HFFc6 (cell line): ENCODE measurements around the gene CEP89. TPM values are rescaled to one million over a fixed set of nuclear protein-coding genes. Genes with fewer than 3 reads are reported as not detected.
"Not testable (repeated sequence)": the region's sequence is repeated elsewhere in the genome, so short reads cannot be mapped to it uniquely, and the experiment has no call there.

ENCODE experiments used
- DNase-seq: peaks from one replicate; pipeline ENCODE4 v3.0.0-alpha.2; 2018
- H3K27ac Mint-ChIP-seq: 2 replicates; pipeline ENCODE4 v1.8.0; 2020; ENCODE audit warnings: mild to moderate bottlenecking, mixed read lengths
- H3K27me3 Mint-ChIP-seq: 2 replicates; pipeline ENCODE4 v1.8.0; 2021; ENCODE audit warnings: mild to moderate bottlenecking, moderate library complexity, mixed read lengths; ENCODE audit not compliant: insufficient read depth
- H3K36me3 Mint-ChIP-seq: 2 replicates; pipeline ENCODE4 v1.8.0; 2021; ENCODE audit warnings: low read depth, mixed read lengths
- H3K4me1 Mint-ChIP-seq: 2 replicates; pipeline ENCODE4 v1.8.0; 2020; ENCODE audit warnings: low read depth, mixed read lengths
- H3K4me3 Mint-ChIP-seq: 2 replicates; pipeline ENCODE4 v1.8.0; 2020; ENCODE audit warnings: mild to moderate bottlenecking, moderate library complexity, mixed read lengths
- H3K9me3 Mint-ChIP-seq: 2 replicates; pipeline ENCODE4 v1.8.0; 2020; ENCODE audit warnings: mild to moderate bottlenecking, mixed read lengths
- total RNA-seq, 6 experiments: library from RNA; stranded (reverse); fragmentation: NEBNext Ultra II Directional; extraction: Animal tissue kit (Norgen Biotek cat#: 25700); gene quantifications; 2 replicates in 1 of 6; 3 replicates in 5 of 6; pipeline ENCODE4 v1.2.3, GENCODE V29; 2021
- TF ChIP-seq, protein P1 (sequence below): fragments of 200-600 bp; sonication (generic); IDR thresholded peaks from 2 replicates; pipeline ENCODE4 v1.5.0; 2021; ENCODE audit warnings: antibody characterized with exemption, mild to moderate bottlenecking

Gene CEP89
- total RNA-seq, 6 experiments from 2014 or later: 27.3 to 32.1 (median 30.9) TPM

DNA sequence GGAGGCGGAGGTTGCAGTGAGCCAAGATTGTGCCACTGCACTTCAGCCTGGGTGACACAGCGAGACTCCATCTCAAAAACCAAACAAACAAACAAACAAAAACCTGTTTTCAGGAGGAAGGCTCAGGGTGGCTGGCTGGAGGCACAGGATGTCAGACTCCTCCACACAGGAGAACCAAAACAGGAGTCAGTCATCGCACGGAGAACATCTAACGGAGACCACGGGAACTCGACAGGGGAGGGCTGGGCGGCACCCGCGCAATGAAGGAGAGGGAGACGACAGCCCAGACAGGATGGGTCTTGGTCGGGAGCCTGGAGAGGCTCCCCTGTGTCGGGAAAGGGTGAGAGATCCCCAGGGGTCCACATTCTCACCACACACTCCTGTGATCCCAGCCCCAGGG, 81.4 kb downstream of the CEP89 start:
- DNase-seq: no peak
- H3K36me3 Mint-ChIP-seq: peaks cover 46% of the 10 kb centered on the region
- no peak overlapping the region for H3K27ac Mint-ChIP-seq
- peaks cover 25% of the 10 kb centered on the region for H3K9me3 Mint-ChIP-seq
- TF ChIP-seq, protein P1, sequence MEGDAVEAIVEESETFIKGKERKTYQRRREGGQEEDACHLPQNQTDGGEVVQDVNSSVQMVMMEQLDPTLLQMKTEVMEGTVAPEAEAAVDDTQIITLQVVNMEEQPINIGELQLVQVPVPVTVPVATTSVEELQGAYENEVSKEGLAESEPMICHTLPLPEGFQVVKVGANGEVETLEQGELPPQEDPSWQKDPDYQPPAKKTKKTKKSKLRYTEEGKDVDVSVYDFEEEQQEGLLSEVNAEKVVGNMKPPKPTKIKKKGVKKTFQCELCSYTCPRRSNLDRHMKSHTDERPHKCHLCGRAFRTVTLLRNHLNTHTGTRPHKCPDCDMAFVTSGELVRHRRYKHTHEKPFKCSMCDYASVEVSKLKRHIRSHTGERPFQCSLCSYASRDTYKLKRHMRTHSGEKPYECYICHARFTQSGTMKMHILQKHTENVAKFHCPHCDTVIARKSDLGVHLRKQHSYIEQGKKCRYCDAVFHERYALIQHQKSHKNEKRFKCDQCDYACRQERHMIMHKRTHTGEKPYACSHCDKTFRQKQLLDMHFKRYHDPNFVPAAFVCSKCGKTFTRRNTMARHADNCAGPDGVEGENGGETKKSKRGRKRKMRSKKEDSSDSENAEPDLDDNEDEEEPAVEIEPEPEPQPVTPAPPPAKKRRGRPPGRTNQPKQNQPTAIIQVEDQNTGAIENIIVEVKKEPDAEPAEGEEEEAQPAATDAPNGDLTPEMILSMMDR: no peak
- H3K4me3 Mint-ChIP-seq: no peak overlapping the region
- peaks cover 1% of the 10 kb centered on the region; the same call in 1 of the 2 replicates for H3K27me3 Mint-ChIP-seq
- H3K4me1 Mint-ChIP-seq: no peaks in the 10 kb centered on the region

DNA sequence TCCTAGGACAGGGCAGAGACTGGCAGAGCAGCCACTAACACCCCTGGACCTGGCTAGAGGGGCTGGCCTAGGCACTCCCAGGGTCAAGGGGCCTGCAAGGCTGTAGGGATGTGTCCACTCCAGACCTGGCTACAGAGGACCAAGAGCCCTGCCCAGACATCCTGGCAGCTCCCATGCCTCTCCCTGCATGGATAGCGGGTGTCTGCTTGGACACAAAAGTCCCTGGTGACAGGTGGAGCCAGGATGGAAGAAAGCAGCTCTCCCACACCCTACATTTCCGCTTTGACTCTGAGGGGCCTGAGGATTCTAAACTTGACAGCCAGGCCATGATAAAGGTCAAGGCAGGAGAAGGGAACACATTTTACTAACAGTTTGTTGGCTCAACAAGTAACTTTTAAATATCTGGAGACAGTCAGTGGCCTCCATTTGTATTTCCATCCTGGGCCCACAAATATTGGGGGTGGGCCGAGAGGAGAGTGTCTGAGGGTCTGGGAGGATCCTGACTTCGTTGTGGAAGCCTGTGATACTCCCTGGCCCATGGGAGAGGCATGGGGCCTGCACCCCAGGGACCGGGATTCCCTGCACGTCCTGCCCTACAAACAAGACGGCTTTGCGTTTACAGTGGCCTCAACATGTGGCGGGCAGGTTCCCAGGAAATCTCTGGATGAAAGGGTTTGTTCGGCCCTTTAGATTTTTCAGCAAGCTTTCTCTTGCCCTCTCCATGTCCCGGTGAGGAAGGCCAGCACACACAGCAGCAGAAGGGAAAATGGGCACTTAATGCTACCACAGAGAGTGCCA, 82.4 kb downstream of the CEP89 start:
- no peak overlapping the region for H3K27ac Mint-ChIP-seq
- no peaks in the 10 kb centered on the region for H3K4me1 Mint-ChIP-seq
- peaks cover 36% of the 10 kb centered on the region for H3K36me3 Mint-ChIP-seq
- H3K27me3 Mint-ChIP-seq: peaks cover 1% of the 10 kb centered on the region; the same call in 1 of the 2 replicates
- no peak overlapping the region for H3K4me3 Mint-ChIP-seq
- no peak for DNase-seq
- TF ChIP-seq, protein P1: no peak
- peaks cover 25% of the 10 kb centered on the region for H3K9me3 Mint-ChIP-seq

DNA sequence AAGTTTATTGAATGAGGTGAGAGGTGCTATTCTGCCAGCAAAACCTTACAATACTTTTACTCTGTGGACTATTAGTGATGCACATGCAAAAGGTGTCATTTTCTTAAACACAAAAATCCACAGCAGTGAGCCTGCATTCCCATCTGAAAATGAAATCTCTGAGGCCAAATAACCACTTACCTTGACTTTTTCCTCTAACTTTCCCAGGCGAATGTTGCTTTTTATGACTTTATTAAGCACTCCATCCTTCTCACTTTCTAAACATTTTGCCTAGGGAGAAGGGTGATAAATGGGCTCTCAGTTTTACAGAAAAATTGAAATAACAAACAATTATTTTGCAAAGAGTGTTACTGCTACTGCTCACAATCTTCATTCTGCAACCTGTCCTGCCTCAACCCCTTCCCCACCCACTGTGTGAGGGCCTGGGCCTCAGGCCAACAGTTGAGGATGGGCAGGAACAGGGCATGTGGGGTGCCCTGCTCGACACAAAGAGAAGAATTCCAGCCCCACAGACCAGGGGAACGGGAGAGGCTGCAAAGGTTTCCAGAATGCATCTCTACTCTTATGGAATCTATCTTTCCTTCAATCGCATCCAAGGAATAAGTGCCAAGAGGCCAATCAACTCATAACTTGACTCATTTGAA, 84.1 kb downstream of the CEP89 start:
- TF ChIP-seq, protein P1: no peak
- Mint-ChIP-seq H3K27me3 (peaks cover 1% of the 10 kb centered on the region; the same call in 1 of the 2 replicates), H3K27ac (no peak overlapping the region), H3K4me3 (no peak overlapping the region), H3K36me3 (peaks cover 20% of the 10 kb centered on the region), H3K9me3 (peaks cover 15% of the 10 kb centered on the region), H3K4me1 (no peaks in the 10 kb centered on the region)
- no peak for DNase-seq

DNA sequence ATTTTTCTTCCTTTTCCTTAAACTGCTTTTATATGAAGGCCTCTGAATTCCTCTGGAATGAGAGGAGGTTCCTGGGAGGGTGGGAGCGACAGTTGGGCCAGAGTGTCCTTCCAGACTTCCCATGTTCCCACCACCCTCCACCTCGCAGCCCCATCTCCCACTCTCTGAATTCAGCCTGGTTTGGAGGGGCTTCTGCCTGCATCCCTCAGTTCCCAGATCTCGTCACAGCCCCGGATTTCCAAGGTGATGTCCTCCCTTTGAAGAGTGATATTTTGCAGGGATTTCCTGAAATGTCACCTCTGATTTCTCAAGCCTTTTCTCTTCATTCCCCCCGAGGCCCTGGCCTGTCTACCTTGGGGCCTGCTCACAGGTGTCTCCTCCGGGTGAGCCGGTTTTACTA, 85.5 kb downstream of the CEP89 start:
- peaks cover 10% of the 10 kb centered on the region for H3K36me3 Mint-ChIP-seq
- TF ChIP-seq, protein P1: no peak
- no peak overlapping the region for H3K4me3 Mint-ChIP-seq
- DNase-seq: no peak
- no peaks in the 10 kb centered on the region for H3K4me1 Mint-ChIP-seq
- H3K9me3 Mint-ChIP-seq: peaks cover 2% of the 10 kb centered on the region
- H3K27ac Mint-ChIP-seq: no peak overlapping the region
- peaks cover 1% of the 10 kb centered on the region; the same call in 1 of the 2 replicates for H3K27me3 Mint-ChIP-seq

DNA sequence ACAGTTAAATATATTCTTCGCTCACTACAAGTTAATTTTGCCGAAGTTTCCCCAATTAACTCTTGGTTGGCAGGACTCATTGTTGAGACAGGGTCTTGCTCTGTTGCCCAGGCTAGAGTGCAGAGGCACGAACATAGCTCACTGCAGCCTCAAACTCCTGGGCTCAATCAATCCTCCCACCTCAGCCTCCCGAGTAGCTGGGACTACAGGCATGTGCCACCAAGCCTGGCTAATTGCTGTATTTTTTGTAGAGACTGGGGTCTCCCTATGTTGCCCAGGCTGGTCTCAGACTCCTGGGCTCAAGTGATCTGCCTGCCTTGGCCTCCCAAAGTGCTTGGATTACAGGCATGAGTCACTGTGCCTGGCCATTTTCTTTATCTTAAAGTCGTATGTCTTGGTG, 86.5 kb downstream of the CEP89 start:
- H3K36me3 Mint-ChIP-seq, H3K27me3 Mint-ChIP-seq, DNase-seq, H3K4me1 Mint-ChIP-seq, H3K9me3 Mint-ChIP-seq, H3K4me3 Mint-ChIP-seq, H3K27ac Mint-ChIP-seq: not testable (repeated sequence)

DNA sequence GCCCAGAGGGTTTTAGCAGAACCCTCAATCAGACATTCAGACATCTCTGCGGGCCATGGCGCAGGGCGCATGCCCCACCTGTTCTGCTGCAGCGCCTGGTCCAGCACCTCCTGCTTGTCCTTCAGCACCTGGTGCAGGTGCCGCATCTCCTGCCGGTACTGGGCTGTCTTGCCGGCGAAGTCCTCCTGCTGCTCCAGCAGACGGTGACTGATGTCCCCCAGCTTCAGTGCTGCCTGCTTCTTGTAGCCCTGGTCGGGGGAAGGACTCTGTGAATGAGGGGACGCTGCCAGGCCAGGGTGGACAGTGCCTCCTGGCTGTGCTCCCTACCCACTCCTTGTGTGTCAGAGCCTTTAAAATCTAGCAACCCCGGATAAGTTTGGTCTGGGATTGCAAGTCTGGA, 90.0 kb downstream of the CEP89 start:
- H3K36me3 Mint-ChIP-seq: 0 out of 2 replicates have a peak, but pooled peaks cover 4% of the 10 kb centered on the region
- DNase-seq: no peak
- peaks cover 8% of the 10 kb centered on the region for H3K4me1 Mint-ChIP-seq
- no peaks in the 10 kb centered on the region for H3K9me3 Mint-ChIP-seq
- TF ChIP-seq, protein P1: no peak
- peaks cover 2% of the 10 kb centered on the region; the same call in 1 of the 2 replicates for H3K27me3 Mint-ChIP-seq
- H3K27ac Mint-ChIP-seq: no peak overlapping the region
- H3K4me3 Mint-ChIP-seq: no peak overlapping the region
